8988T (cell line): ENCODE results near the gene CAB39.

Experiments
- DNase-seq: peaks from one replicate; pipeline ENCODE4 v3.0.0; 2011

CAB39 gene

GRCh38 chr2:230758566-230759480, 46.2 kb downstream of the CAB39 start:
- no peak for DNase-seq

GRCh38 chr2:230759481-230760167, 47.0 kb downstream of the CAB39 start:
- DNase-seq: no peak

GRCh38 chr2:230761704-230762103, 49.1 kb downstream of the CAB39 start:
- DNase-seq: no peak

- peak; percentile 27 for DNase-seq
These were observed 49.8 kb downstream of the CAB39 start for GRCh38 chr2:230762317-230762896.

- DNase-seq: no peak
These were observed 51.7 kb downstream of the CAB39 start for GRCh38 chr2:230764346-230764745.

GRCh38 chr2:230765611-230766300, 53.1 kb downstream of the CAB39 start:
- no peak for DNase-seq

- no peak for DNase-seq
These were observed 55.3 kb downstream of the CAB39 start for GRCh38 chr2:230767862-230768388.

GRCh38 chr2:230770804-230771203, 58.2 kb downstream of the CAB39 start:
- no peak for DNase-seq

GRCh38 chr2:230772156-230772555, 59.5 kb downstream of the CAB39 start:
- no peak for DNase-seq

GRCh38 chr2:230773039-230773773, 60.6 kb downstream of the CAB39 start:
- DNase-seq: no peak

- DNase-seq: no peak
These were observed 61.8 kb downstream of the CAB39 start for GRCh38 chr2:230774348-230774951.

GRCh38 chr2:230775737-230776136, 63.1 kb downstream of the CAB39 start:
- DNase-seq: no peak

GRCh38 chr2:230777721-230778120, 65.1 kb downstream of the CAB39 start:
- DNase-seq: no peak

- no peak for DNase-seq
These were observed 65.9 kb downstream of the CAB39 start for GRCh38 chr2:230778350-230779063.

- DNase-seq: no peak
These were observed 66.5 kb downstream of the CAB39 start for GRCh38 chr2:230779126-230779525.

- DNase-seq: no peak
These were observed 67.0 kb downstream of the CAB39 start for GRCh38 chr2:230779607-230780006.

- DNase-seq: no peak
These were observed 68.6 kb downstream of the CAB39 start for GRCh38 chr2:230781130-230781797.

- DNase-seq: no peak
These were observed 70.5 kb downstream of the CAB39 start for GRCh38 chr2:230783101-230783500.

GRCh38 chr2:230784795-230785194, 72.2 kb downstream of the CAB39 start:
- no peak for DNase-seq

- no peak for DNase-seq
These were observed 72.7 kb downstream of the CAB39 start for GRCh38 chr2:230785346-230785745.
